ENCODE results near the gene IDH3B. TPM values are rescaled to one million over a fixed set of nuclear protein-coding genes. Genes with fewer than 3 reads are reported as not detected.

Gene IDH3B
- total RNA-seq, 1 donor from 2014 or later: 128 TPM

DNA sequence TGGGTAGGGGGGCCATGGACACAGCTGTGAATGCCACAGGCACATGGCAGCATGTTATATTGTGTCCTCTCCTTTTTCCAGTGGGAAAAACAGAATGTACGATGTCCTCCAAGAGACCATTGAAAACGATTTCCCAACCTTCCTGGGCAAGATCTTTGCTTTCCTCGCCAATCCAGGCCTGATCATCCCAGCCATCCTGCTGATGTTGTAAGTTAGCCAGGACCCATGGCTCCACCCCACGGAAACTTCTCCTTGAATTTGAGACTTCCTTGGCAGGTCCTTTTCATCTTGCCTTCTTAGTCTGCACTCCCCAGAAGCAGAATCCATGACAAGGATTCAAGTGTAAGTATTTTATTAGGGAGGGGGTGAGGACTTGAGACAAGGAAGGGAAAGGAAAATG is 39.8 kb downstream of the IDH3B start:
- DNase-seq (ENCODE audit: low read depth): no peak

DNA sequence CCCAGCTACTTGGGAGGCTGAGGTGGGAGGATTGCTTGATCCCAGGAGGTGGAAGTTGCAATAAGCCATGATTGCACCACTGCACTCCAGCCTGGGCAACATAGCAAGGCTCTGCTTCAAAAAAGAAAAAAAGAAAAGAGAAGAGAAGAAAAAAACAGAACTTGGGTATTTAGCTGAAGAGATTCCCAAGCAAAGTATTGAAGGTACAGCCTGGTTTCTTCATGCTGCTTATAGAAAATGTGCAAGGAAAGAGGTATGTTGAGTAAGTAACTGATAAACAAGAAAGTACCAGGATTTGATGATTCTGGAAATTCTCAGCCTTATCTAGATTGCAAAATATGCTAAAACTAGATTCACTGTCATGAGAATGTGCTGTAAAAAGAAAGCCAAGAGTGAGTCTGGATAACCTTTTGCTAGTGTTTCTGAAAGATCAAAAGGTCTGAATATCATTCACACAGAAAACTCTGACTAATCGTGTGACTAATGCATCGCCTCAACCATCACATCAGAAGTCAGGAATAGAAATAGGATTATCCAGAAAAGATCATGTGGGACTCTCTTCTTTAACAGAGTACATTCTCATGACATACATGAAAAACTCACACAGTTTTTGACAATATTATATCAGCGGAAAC is 43.9 kb downstream of the IDH3B start:
- peak; percentile 49 for DNase-seq (ENCODE audit: low read depth)

GRCh38 chr20:2619337-2619736 is 44.7 kb downstream of the IDH3B start:
- no peak for DNase-seq (ENCODE audit: low read depth)

GRCh38 chr20:2618815-2619214 is 45.2 kb downstream of the IDH3B start:
- no peak for DNase-seq (ENCODE audit: low read depth)

DNA sequence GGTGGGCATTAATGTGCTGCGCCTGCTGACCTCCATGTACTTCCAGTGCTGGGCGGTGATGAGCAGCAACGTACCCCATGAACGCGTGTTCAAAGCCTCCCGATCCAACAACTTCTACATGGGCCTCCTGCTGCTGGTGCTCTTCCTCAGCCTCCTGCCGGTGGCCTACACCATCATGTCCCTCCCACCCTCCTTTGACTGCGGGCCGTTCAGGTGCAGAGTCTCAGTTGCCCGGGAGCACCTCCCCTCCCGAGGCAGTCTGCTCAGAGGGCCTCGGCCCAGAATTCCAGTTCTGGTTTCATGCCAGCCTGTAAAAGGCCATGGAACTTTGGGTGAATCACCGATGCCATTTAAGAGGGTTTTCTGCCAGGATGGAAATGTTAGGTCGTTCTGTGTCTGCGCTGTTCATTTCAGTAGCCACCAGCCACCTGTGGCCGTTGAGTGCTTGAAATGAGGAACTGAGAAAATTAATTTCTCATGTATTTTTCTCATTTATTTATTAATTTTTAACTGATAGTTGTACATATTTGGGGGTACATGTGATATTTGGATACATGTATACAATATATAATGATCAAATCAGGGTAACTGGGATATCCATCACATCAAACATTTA is 46.8 kb downstream of the IDH3B start:
- no peak for DNase-seq (ENCODE audit: low read depth)

- DNase-seq (ENCODE audit: low read depth): no peak
Observed at GRCh38 chr20:2616634-2617033, 47.4 kb downstream of the IDH3B start.

DNA sequence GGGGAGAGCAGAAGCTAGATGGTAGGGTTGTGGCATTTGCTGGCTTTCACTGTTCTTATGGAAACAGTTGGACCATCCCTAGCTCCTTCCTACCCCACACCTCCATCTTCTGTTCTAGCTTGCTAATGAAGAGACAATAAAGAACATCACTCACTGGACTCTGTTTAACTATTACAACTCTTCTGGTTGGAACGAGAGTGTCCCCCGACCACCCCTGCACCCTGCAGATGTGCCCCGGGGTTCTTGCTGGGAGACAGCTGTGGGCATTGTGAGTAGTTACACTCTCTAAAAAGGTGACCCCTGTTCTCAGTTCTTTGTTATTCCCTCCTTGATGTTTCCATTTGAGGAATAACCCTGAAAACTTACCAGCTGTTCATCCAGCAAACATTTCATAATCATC is 51.9 kb downstream of the IDH3B start:
- DNase-seq (ENCODE audit: low read depth): no peak

DNA sequence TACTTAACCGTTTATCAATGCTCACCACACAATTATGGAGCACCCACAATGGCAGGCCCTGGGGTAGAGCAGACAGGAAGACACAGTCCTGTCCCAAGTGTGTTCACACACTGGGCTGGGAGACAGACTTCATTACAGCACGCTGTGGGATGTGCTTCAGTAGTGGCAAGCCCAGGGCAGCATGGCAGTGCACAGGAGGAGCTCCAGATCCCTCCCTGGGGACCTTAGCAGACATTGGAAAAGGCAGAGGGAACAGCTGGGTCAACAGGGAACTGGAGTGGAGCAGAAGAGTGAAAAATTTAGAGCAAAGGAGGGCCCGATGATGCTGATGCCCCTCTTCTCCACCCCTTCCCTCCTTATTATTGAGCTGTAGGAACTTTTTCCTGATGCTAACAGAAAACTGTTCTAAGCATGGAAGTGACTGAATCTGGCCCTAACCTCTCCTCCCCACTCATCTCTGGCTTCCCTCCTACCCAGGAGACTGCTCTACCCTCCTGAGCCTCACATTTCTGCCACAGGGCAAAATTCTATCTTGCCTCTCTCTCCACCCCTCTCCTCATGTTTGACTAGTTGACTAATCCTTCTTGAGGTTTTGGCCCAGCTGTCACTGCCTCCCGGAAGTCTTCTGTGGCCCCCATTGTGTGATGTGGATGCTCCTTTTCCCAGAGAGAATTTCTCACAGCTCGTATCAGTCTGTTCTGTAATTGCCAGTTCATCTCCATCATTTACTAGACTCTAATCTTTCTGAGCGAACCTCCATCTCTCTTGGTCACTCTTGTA is 52.9 kb downstream of the IDH3B start:
- DNase-seq (ENCODE audit: low read depth): peak; percentile 67

DNA sequence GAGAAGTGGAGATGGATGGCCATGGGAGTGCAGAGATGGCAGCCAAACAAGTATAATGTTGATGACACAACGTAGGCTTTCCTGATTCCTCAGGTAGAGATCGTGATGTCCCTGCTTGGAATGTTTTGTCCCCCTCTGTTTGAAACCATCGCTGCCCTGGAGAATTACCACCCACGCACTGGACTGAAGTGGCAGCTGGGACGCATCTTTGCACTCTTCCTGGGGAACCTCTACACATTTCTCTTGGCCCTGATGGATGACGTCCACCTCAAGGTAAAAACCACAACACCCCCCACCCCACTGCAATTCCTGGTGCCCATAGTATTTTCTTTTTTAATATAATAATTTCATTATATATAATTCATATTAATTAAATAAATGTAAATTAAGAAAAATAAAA is 53.7 kb downstream of the IDH3B start:
- no peak for DNase-seq (ENCODE audit: low read depth)

MicroRNAs encoded within 50 kb of the gene (microRNA counts, 767-probe panel; counts per million panel counts)
- not detected for microRNA hsa-miR-1292

Small RNAs within 50 kb of the gene (microRNA-seq; reads per million reads assigned to microRNA genes)
- gene MIR1292: 4.5 reads per million, percentile 20 among the genes with 10 or more reads in this experiment

Other genes starting within 250 kb of the IDH3B start
- gene SNRPB, start 193.4 kb downstream of the IDH3B start, total RNA-seq: 167 and 185 TPM in 2 replicates
- gene ZNF343, start 155.3 kb downstream of the IDH3B start, total RNA-seq: 5.0 and 11.7 TPM in 2 replicates
- gene TMC2, start 127.6 kb downstream of the IDH3B start, total RNA-seq: not detected in 2 replicates
- 92.1 and 94.2 TPM in 2 replicates for gene NOP56, start 11.6 kb downstream of the IDH3B start, total RNA-seq
- gene EBF4, start 28.6 kb upstream of the IDH3B start, total RNA-seq: 0.31 and 0.94 TPM in 2 replicates
- gene CPXM1, start 136.4 kb upstream of the IDH3B start, total RNA-seq: not detected in 2 replicates
- gene C20orf141, start 150.8 kb upstream of the IDH3B start, total RNA-seq: not detected in 2 replicates
- gene TMEM239, start 152.1 kb upstream of the IDH3B start, total RNA-seq: not detected in 2 replicates
- 16.3 and 31.4 TPM in 2 replicates for gene PCED1A, start 176.4 kb upstream of the IDH3B start, total RNA-seq
- gene VPS16, start 176.5 kb upstream of the IDH3B start, total RNA-seq: 30.1 and 31.3 TPM in 2 replicates
- 22.0 and 30.4 TPM in 2 replicates for gene PTPRA, start 209.3 kb upstream of the IDH3B start, total RNA-seq

Measured in myocyte (in vitro differentiated cells).